MV-4-11 (cell line): ENCODE data around the gene SIVA1.
"Not testable (repeated sequence)": the region's sequence is repeated elsewhere in the genome, so short reads cannot be mapped to it uniquely, and the experiment has no call there.

Experiments
- DNase-seq: peaks from one replicate; lab custom pipeline; 2025; lab: John Stamatoyannopoulos, UW

Gene SIVA1

GRCh38 chr14:104719343-104719742, 33.6 kb upstream of the SIVA1 start:
- no peak for DNase-seq

- DNase-seq = peak; percentile 40
These were observed 31.2 kb upstream of the SIVA1 start for GRCh38 chr14:104721505-104722431.

GRCh38 chr14:104722938-104723650, 29.9 kb upstream of the SIVA1 start:
- peak; percentile 64 for DNase-seq

DNA sequence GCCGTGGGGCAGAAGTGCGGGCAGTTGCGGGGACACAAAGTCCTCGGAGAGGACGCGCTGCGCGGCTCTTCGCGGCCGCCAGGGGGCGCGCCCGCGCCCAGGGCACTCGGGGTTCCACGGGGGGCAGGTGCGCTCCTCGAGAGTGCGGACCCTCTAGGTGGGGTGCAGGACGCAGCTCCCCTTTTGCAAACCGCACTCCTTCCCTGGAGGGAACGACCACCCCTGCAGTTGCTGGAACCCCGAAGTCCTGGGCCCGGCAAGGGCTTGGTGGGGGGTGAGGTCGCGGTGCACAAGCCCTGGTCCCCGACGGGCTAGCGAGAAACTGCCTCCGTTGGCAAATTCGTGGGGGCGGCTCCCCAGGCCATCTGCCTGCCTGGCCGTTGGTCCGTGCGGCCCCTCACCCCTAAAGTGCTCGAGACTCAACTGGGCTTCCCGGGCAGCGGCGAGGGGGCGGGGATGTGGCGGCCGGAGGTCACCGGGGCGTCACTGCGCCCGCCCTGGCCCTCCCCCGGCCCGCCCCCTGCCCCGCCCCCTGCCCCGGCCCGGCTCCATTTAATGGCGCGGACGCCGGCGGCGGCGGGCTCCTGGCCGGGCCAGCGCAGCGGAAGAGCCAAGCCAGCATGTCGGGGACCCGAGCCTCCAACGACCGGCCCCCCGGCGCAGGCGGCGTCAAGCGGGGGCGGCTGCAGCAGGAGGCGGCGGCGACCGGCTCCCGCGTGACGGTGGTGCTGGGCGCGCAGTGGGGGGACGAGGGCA, 29.1 kb upstream of the SIVA1 start, which contains the start of gene ADSS1:
ADSS1 (plus strand) TSS at position 579 of the 756 bp plus-strand sequence; CDS start at position 621, 42 bp downstream.
- DNase-seq = peak; percentile 33

- DNase-seq = no peak
These were observed 28.5 kb upstream of the SIVA1 start for GRCh38 chr14:104724407-104724980.

- DNase-seq = no peak
These were observed 27.8 kb upstream of the SIVA1 start for GRCh38 chr14:104724981-104725771.

GRCh38 chr14:104725772-104726548, 27.0 kb upstream of the SIVA1 start:
- DNase-seq = no peak

- DNase-seq = no peak
These were observed 26.1 kb upstream of the SIVA1 start for GRCh38 chr14:104726600-104727451.

- no peak for DNase-seq
These were observed 24.3 kb upstream of the SIVA1 start for GRCh38 chr14:104728631-104729030.

GRCh38 chr14:104729176-104729834, 23.6 kb upstream of the SIVA1 start:
- not testable (repeated sequence) for DNase-seq

GRCh38 chr14:104729835-104730181, 23.1 kb upstream of the SIVA1 start:
- no peak for DNase-seq

DNA sequence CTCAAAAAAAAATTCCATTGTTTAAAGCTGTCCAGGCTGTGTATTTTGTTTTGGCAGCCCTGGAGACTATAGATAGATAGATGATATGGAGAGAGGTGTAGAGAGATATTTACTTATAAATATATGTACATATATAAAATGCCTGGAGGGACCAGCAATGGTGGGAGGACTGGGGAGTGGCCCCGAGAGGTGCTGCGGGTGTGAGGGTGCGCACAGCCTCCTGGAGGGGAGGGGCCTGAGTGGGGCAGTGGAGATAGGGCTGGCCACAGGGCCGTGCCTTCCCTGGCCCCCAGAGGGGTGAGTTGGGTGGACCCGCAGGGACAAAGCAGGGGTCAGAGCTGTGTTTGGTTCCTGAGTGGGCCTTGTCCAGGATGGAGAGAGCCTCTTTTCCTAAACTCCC, 22.5 kb upstream of the SIVA1 start:
- DNase-seq = no peak

- DNase-seq = no peak
These were observed 21.3 kb upstream of the SIVA1 start for GRCh38 chr14:104731320-104732294.

- no peak for DNase-seq
These were observed 20.6 kb upstream of the SIVA1 start for GRCh38 chr14:104732355-104732804.

DNA sequence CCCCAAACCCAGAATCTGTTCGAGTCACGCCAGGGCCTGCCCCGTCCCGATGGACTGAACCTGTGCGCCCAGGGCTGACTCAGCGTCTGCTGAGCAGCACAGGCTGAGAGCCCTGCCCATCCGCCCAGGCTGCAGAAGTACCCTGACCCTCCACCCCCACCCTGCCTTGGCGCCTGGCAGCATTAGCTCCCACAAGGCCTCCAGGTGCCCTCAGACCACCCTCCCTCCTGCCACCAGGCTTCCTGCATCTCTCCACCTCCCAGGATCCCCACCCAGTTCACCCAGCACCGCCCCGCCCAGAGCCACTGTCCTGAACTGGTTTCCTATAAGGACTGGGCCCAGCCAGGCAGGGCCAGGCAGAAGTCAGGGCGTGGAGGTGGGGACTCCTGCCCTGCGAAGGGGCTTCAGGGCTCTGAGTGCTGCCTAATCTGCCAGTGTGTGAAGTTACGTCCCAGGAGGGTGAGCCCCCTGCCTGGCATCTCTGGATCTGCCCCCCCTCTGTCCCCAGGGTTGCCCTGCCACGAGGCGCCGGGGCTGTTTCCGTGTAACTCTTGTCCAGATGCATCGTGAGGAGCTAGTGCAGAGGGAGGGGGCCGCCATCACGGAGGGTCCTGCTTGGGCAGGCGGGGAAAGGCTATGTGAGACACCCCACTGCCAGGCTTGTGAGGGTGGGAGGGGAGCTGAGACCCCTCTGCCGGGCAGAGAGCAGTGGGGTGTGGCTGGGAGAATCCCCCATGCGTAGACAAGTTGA, 19.8 kb upstream of the SIVA1 start:
- no peak for DNase-seq

DNA sequence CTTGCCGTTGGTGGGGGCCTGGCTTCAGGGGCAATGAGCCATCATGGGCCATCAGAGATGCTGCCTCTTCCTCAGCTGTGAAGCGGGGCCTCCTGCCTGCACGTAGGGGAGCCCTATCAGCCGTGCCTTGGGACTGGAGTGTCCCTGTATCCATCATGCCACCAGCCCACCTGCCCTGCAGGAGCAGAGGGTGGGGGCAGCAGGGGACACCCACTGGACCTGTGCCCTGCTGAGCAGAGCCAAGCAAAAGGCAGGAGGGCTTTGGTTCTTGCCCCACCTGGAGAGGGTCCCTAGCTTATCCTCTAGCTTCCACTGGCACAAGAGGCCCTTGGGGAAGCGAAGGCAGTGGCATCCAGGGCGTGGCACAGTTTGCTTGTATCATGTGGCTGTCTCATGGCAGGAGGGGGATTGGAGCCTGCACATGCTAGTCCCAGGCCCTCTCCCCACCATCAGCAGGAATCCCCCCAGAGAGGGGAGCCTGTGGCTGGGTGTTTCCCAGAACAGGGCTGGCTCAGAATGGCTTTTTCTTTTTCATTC, 18.8 kb upstream of the SIVA1 start:
- DNase-seq = no peak

- no peak for DNase-seq
These were observed 18.4 kb upstream of the SIVA1 start for GRCh38 chr14:104734601-104734990.
